ENCODE data around the gene TEX19.

TEX19 gene

DNA sequence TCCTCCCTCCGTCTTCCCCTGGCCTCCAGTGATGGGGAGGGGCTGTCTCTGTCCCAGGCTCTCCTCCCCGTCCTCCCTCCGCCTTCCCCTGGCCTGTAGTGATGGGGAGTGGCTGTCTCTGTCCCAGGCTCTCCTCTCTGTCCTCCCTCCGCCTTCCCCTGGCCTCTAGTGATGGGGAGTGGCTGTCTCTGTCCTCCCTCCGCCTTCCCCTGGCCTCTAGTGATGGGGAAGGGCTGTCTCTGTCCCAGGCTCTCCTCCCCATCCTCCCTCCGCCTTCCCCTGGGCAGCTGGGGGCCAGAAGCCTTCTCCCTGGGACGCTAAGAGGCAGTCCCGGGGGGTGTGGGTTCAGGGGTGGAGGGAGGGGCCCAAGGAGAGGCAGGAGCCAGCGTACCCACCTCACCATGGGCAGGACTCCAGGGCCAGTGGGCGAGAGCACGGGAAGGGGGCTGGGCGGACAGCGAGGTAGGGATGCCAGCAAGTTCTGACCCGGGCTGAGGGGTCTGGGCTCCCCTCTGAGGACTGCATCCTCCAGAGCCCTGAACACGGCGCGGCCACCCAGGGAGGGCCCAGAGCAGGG is 27.3 kb downstream of the TEX19 start:
- ChIA-PET CTCF (no interaction called here), POLR2A (no interaction called here)
- TF ChIP-seq, protein P1, sequence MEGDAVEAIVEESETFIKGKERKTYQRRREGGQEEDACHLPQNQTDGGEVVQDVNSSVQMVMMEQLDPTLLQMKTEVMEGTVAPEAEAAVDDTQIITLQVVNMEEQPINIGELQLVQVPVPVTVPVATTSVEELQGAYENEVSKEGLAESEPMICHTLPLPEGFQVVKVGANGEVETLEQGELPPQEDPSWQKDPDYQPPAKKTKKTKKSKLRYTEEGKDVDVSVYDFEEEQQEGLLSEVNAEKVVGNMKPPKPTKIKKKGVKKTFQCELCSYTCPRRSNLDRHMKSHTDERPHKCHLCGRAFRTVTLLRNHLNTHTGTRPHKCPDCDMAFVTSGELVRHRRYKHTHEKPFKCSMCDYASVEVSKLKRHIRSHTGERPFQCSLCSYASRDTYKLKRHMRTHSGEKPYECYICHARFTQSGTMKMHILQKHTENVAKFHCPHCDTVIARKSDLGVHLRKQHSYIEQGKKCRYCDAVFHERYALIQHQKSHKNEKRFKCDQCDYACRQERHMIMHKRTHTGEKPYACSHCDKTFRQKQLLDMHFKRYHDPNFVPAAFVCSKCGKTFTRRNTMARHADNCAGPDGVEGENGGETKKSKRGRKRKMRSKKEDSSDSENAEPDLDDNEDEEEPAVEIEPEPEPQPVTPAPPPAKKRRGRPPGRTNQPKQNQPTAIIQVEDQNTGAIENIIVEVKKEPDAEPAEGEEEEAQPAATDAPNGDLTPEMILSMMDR (IDR thresholded peaks at IDR 0.05; ENCODE audit: insufficient read depth, low read length, missing control alignments) = no peak
- no peak for DNase-seq (ENCODE audit: low read depth, low spot score)
- H3K4me3 ChIP-seq (ENCODE audit: low read depth, low read length) = no peak overlapping the region

DNA sequence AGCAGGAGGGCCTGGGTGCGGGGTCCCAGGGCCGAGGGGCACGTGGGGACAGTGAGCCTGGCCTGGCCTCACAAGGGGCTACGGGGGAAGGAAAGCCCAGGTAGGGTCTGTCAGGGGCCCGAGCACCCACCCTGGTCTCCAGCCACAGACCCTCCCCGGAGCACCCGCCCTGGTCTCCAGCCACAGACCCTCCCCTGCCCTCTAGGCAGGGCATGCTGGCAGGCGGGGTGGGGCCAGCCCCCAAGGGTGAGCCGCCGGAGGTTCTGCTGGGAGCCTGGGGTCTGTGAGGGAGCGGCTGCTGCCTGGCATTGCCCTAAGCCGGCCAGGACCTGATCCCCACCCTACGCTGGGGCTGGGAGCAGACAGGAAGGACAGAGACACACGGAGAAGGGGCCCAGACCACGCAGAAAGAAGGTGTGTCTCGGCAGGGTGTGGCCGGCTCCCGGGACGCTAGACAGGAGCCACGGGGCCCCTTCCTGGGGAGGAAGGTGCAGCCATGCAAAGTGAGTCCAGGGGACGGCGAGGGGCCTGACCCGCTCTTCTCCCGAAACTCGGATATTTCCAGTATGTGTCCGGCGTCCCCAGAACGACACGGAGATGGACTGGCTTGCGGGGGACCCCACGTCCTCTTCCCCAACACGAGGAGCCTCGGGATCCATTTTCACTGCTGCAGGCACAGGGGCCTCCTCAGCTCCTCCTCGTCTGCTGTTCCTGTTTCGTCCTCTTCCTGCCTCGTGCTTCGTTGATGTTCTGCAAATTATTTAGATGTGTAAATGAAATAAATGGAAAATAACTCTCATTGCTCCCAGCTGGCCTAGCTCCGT is 28.0 kb downstream of the TEX19 start:
- TF ChIP-seq, protein P1 (IDR thresholded peaks at IDR 0.05; ENCODE audit: insufficient read depth, low read length, missing control alignments) = no peak
- ChIA-PET CTCF (no interaction called here), POLR2A (no interaction called here)
- DNase-seq (ENCODE audit: low read depth, low spot score) = no peak
- no peak overlapping the region for H3K4me3 ChIP-seq (ENCODE audit: low read depth, low read length)

DNA sequence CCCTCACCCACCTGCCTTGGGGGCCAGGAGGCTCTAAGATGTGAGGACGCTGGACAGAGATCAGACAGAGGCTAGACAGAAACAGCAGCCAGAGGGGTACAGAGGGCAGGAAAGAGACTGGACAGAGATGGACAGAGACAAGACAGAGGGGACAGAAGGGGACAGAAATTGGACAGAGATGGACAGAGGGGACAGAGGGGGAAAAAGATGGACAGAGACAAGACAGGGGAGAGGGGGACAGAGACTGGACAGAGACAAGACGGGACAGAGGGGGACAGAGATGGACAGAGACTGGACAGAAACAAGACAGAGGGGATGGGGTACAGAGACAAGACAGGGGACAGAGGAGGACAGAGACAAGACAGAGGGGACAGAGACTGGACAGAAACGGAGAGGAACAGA is 28.7 kb downstream of the TEX19 start:
- TF ChIP-seq, protein P1 (IDR thresholded peaks at IDR 0.05; ENCODE audit: insufficient read depth, low read length, missing control alignments) = no peak
- ChIA-PET POLR2A (no interaction called here), CTCF (no interaction called here)
- H3K4me3 ChIP-seq (ENCODE audit: low read depth, low read length) = no peak overlapping the region
- DNase-seq (ENCODE audit: low read depth, low spot score) = no peak

DNA sequence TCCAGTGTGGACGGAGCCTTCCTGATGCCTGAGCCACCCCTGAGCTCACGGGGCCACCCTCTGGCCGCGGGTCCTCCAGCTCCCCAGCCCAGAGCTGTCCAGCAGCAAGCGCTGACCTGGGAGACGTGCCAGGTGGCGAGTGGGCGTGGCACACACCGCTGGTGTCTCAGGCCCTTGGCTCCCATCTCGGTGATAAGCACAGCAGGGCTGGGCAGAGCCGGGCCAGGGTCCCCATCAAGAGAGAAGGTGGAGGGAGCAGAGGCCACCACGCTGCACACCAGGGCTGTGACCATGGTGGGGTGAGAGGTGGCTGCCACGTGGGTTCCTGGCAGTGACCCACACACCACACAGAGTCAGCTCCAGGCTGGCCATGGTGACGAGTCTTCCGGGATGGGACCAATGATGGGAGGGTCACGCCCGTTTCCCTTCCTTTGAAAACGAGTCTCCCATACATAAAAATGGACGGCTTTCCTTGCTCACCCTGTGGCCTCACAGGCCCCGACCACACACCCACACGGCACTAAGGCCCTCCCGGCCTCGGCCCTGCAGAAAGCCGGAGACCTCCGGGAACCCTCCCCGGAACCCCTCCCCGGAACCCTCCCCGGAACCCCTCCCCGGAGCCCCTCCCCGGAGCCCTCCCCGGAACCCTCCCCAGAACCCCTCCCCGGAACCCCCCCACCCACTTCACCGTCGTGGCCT is 29.3 kb downstream of the TEX19 start:
- POLR2A ChIA-PET = no interaction called here
- no peak for DNase-seq (ENCODE audit: low read depth, low spot score)
- H3K4me3 ChIP-seq (ENCODE audit: low read depth, low read length) = no peak overlapping the region
- CTCF ChIA-PET = no interaction called here
- TF ChIP-seq, protein P1 (IDR thresholded peaks at IDR 0.05; ENCODE audit: insufficient read depth, low read length, missing control alignments) = no peak

DNA sequence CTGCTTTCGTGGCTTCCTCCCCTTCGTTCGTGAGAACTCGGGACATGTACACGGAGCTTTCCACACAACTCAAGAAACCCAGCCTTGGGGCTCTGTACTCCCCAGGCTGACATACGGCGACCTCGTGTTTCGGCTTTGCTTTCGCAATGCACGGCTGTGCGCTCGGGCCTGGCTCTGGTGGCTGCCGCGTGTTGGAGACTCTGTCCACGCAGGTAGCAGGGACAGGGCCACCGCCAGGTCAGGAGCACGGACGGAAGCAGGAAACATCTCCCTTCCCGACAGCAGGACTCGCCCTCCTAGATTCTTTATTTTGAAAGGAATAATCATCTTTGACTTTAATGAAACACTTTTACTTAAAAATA is 29.9 kb downstream of the TEX19 start:
- TF ChIP-seq, protein P1 (IDR thresholded peaks at IDR 0.05; ENCODE audit: insufficient read depth, low read length, missing control alignments) = no peak
- no peak for DNase-seq (ENCODE audit: low read depth, low spot score)
- H3K4me3 ChIP-seq (ENCODE audit: low read depth, low read length) = no peak overlapping the region
- ChIA-PET POLR2A (no interaction called here), CTCF (no interaction called here)

DNA sequence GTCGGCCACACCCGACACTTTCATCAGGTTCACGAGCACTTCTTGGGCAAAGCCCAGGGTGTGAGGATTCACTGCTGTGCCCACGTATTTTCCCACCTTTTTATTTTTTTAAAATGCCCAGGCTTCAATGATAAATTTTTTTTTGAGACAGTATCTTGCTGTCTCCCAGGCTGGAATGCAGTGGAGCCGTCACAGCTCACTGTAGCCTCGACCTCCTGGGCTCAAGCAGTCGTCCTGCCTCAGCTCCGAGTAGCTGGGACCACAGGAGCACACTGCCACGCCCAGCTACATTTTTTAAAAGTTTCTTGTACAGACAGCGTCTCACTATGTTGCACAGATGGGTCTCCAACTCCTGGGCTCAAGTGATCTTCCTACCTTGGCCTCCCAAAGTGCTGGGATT is 30.3 kb downstream of the TEX19 start:
- POLR2A ChIA-PET = no interaction called here
- TF ChIP-seq, protein P1 (IDR thresholded peaks at IDR 0.05; ENCODE audit: insufficient read depth, low read length, missing control alignments) = no peak
- CTCF ChIA-PET = no interaction called here
- no peak overlapping the region for H3K4me3 ChIP-seq (ENCODE audit: low read depth, low read length)
- no peak for DNase-seq (ENCODE audit: low read depth, low spot score)
